ENCODE measurements around the gene HOXB13. TPM values are rescaled to one million over a fixed set of nuclear protein-coding genes. Genes with fewer than 3 reads are reported as not detected.
A peak's percentile ranks its signal among the peaks of the same experiment; 100 is the strongest.

Gene HOXB13
- total and polyA plus RNA-seq, 2 of the 13 experiments (the other 11 are each of a cell fraction or from before 2014, with no cell fraction given), result not detected

- TF ChIP-seq, protein P1, sequence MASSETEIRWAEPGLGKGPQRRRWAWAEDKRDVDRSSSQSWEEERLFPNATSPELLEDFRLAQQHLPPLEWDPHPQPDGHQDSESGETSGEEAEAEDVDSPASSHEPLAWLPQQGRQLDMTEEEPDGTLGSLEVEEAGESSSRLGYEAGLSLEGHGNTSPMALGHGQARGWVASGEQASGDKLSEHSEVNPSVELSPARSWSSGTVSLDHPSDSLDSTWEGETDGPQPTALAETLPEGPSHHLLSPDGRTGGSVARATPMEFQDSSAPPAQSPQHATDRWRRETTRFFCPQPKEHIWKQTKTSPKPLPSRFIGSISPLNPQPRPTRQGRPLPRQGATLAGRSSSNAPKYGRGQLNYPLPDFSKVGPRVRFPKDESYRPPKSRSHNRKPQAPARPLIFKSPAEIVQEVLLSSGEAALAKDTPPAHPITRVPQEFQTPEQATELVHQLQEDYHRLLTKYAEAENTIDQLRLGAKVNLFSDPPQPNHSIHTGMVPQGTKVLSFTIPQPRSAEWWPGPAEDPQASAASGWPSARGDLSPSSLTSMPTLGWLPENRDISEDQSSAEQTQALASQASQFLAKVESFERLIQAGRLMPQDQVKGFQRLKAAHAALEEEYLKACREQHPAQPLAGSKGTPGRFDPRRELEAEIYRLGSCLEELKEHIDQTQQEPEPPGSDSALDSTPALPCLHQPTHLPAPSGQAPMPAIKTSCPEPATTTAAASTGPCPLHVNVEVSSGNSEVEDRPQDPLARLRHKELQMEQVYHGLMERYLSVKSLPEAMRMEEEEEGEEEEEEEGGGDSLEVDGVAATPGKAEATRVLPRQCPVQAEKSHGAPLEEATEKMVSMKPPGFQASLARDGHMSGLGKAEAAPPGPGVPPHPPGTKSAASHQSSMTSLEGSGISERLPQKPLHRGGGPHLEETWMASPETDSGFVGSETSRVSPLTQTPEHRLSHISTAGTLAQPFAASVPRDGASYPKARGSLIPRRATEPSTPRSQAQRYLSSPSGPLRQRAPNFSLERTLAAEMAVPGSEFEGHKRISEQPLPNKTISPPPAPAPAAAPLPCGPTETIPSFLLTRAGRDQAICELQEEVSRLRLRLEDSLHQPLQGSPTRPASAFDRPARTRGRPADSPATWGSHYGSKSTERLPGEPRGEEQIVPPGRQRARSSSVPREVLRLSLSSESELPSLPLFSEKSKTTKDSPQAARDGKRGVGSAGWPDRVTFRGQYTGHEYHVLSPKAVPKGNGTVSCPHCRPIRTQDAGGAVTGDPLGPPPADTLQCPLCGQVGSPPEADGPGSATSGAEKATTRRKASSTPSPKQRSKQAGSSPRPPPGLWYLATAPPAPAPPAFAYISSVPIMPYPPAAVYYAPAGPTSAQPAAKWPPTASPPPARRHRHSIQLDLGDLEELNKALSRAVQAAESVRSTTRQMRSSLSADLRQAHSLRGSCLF (CRISPR knock-in tag; IDR thresholded peaks at IDR 0.05; ENCODE audit: borderline replicate concordance), result 0 out of 2 replicates have a peak, but pooled peaks have one; percentile 23
- TF ChIP-seq SOX6 (IDR thresholded peaks at IDR 0.05), result no peak
- TF ChIP-seq SOX6 (CRISPR knock-in tag; IDR thresholded peaks at IDR 0.05), result peak; percentile 30; the same call in 1 of the 2 replicates
- TF ChIP-seq ZNF777 (CRISPR knock-in tag; IDR thresholded peaks at IDR 0.05), result no peak
- no peak for TF ChIP-seq MXD1 (CRISPR knock-in tag; IDR thresholded peaks at IDR 0.05)
- TF ChIP-seq RFXAP (CRISPR knock-in tag; IDR thresholded peaks at IDR 0.05; ENCODE audit: borderline replicate concordance), result no peak
- TF ChIP-seq ZNF407 (CRISPR knock-in tag; IDR thresholded peaks at IDR 0.05; ENCODE audit: not compliant biosample characterization), result no peak
- peak; percentile 13; the same call in 1 of the 2 replicates for TF ChIP-seq FOXA3 (CRISPR knock-in tag; IDR thresholded peaks at IDR 0.05)
- TF ChIP-seq TAF15 (IDR thresholded peaks at IDR 0.05; ENCODE audit: low read depth, low read length, poor library complexity, severe bottlenecking), result no peak
These were observed 12.8 kb downstream of the HOXB13 start (continued) for GRCh38 chr17:48715496-48716399.

Measured in HepG2 (cell line).